NT2/D1 (cell line): Measurements from ENCODE around the gene EPHA1.
"Not testable (repeated sequence)": the region's sequence is repeated elsewhere in the genome, so short reads cannot be mapped to it uniquely, and the experiment has no call there.

Experiments
- DNase-seq: peaks from one replicate; pipeline ENCODE4 v3.0.0-alpha.2; 2011; ENCODE audit warnings: low read depth, low spot score
- H3K27me3 ChIP-seq: 2 replicates; pipeline ENCODE4 v1.6.0; 2011; ENCODE audit warnings: mild to moderate bottlenecking; ENCODE audit not compliant: insufficient read length, insufficient read depth
- H3K36me3 ChIP-seq: 2 replicates; pipeline ENCODE4 v1.6.1; 2011; ENCODE audit warnings: mild to moderate bottlenecking, low read length, mixed read lengths; ENCODE audit not compliant: insufficient read depth, insufficient read length
- H3K4me1 ChIP-seq: 2 replicates; pipeline ENCODE4 v1.5.1; 2011; ENCODE audit not compliant: insufficient read depth, insufficient read length
- H3K4me3 ChIP-seq: 2 replicates; pipeline ENCODE4 v1.5.1; 2011; ENCODE audit warnings: low read depth; ENCODE audit not compliant: insufficient read length
- H3K9ac ChIP-seq: 2 replicates; pipeline ENCODE4 v1.6.0; 2011; ENCODE audit warnings: low read depth; ENCODE audit not compliant: insufficient read length
- H3K9me3 ChIP-seq: 2 replicates; pipeline ENCODE4 v1.5.1; 2011; ENCODE audit warnings: mild to moderate bottlenecking, low read length; ENCODE audit not compliant: insufficient read depth
- SUZ12 ChIP-seq: IDR thresholded peaks from 2 replicates; pipeline ENCODE4 v1.6.1; 2011; ENCODE audit not compliant: insufficient read length, insufficient read depth; ENCODE audit errors: extremely low read depth
- YY1 ChIP-seq: IDR thresholded peaks from 2 replicates; pipeline ENCODE4 v1.6.1; 2011; ENCODE audit not compliant: insufficient read length, insufficient read depth
- ZNF274 ChIP-seq: IDR thresholded peaks from 2 replicates; pipeline ENCODE4 v1.6.1; 2011; ENCODE audit warnings: mild to moderate bottlenecking, low read depth, low read length

Gene EPHA1

GRCh38 chr7:143394777-143395176 is 13.9 kb downstream of the EPHA1 start:
- no peak overlapping the region for H3K4me3 ChIP-seq
- no peak overlapping the region for H3K9ac ChIP-seq
- no peaks in the 10 kb centered on the region for H3K9me3 ChIP-seq
- no peak for TF ChIP-seq SUZ12
- TF ChIP-seq YY1: no peak
- TF ChIP-seq ZNF274: no peak
- no peaks in the 10 kb centered on the region for H3K27me3 ChIP-seq
- H3K36me3 ChIP-seq: peaks cover 80% of the 10 kb centered on the region
- no peak for DNase-seq
- H3K4me1 ChIP-seq: no peaks in the 10 kb centered on the region

GRCh38 chr7:143394068-143394467 is 14.6 kb downstream of the EPHA1 start:
- Histone ChIP-seq H3K9ac (no peak overlapping the region), H3K9me3 (no peaks in the 10 kb centered on the region), H3K27me3 (no peaks in the 10 kb centered on the region), H3K36me3 (peaks cover 82% of the 10 kb centered on the region), H3K4me1 (no peaks in the 10 kb centered on the region), H3K4me3 (no peak overlapping the region)
- DNase-seq: no peak
- TF ChIP-seq YY1: no peak
- no peak for TF ChIP-seq ZNF274
- no peak for TF ChIP-seq SUZ12

- no peak overlapping the region for H3K9ac ChIP-seq
- no peak for DNase-seq
- H3K36me3 ChIP-seq: peaks cover 86% of the 10 kb centered on the region
- no peak overlapping the region for H3K4me3 ChIP-seq
- H3K9me3 ChIP-seq: no peaks in the 10 kb centered on the region
- no peak for TF ChIP-seq SUZ12
- no peak for TF ChIP-seq YY1
- TF ChIP-seq ZNF274: no peak
- no peaks in the 10 kb centered on the region for H3K27me3 ChIP-seq
- peaks cover 5% of the 10 kb centered on the region for H3K4me1 ChIP-seq
Observed at GRCh38 chr7:143393267-143394041, 15.2 kb downstream of the EPHA1 start.

GRCh38 chr7:143392875-143393266 is 15.8 kb downstream of the EPHA1 start:
- peaks cover 86% of the 10 kb centered on the region for H3K36me3 ChIP-seq
- TF ChIP-seq YY1: no peak
- TF ChIP-seq SUZ12: no peak
- no peak for TF ChIP-seq ZNF274
- no peaks in the 10 kb centered on the region for H3K27me3 ChIP-seq
- H3K9me3 ChIP-seq: no peaks in the 10 kb centered on the region
- H3K4me1 ChIP-seq: peaks cover 5% of the 10 kb centered on the region
- no peak for DNase-seq
- H3K9ac ChIP-seq: no peak overlapping the region
- H3K4me3 ChIP-seq: no peak overlapping the region

DNA sequence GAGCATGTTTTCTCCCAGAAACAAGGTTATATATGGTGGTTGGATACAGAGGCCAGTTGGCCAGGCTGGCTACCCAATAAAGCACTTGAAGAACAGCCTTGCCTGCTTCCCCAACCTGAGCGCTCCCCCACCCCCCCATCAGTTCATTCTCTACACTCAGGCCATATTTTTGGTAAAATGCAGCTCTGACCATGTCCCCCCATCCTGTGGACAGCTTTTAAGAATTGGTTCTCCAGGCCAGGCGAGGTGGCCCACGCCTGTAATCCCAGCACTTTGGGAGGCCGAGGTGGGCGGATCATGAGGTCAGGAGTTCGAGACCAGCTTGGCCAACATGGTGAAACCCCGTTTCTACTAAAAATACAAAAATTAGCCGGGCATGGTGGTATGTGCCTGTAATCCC is 16.2 kb downstream of the EPHA1 start:
- H3K9me3 ChIP-seq, DNase-seq: not testable (repeated sequence)
- H3K36me3 ChIP-seq: peaks cover 86% of the 10 kb centered on the region

GRCh38 chr7:143391462-143392404 is 16.9 kb downstream of the EPHA1 start:
- H3K4me1 ChIP-seq: peaks cover 5% of the 10 kb centered on the region
- TF ChIP-seq SUZ12 (no peak), ZNF274 (no peak), YY1 (no peak)
- H3K9me3 ChIP-seq: no peaks in the 10 kb centered on the region
- DNase-seq: no peak
- H3K36me3 ChIP-seq: peaks cover 86% of the 10 kb centered on the region
- no peaks in the 10 kb centered on the region for H3K27me3 ChIP-seq
- H3K4me3 ChIP-seq: no peak overlapping the region
- no peak overlapping the region for H3K9ac ChIP-seq

More for the DNA sequence above, 16.2 kb downstream of the EPHA1 start:
- H3K27me3 ChIP-seq, H3K4me3 ChIP-seq, H3K9ac ChIP-seq, H3K4me1 ChIP-seq: not testable (repeated sequence)

- H3K4me1 ChIP-seq: peaks cover 9% of the 10 kb centered on the region
- H3K36me3 ChIP-seq: peaks cover 86% of the 10 kb centered on the region
- DNase-seq: no peak
- no peak overlapping the region for H3K9ac ChIP-seq
- no peaks in the 10 kb centered on the region for H3K27me3 ChIP-seq
- TF ChIP-seq YY1: no peak
- no peaks in the 10 kb centered on the region for H3K9me3 ChIP-seq
- H3K4me3 ChIP-seq: no peak overlapping the region
Observed at GRCh38 chr7:143390773-143391317, 17.8 kb downstream of the EPHA1 start.
